Stimulated activated CD8-positive, alpha-beta memory T cell treated with anti-CD3 and anti-CD28 coated beads, Interleukin-12 subunit alpha, Interleukin-12 subunit beta, amount 100 ng/mL, for 4 hours (primary cell): ENCODE data around the gene PKD1L1.
"Not testable (repeated sequence)": the region's sequence is repeated elsewhere in the genome, so short reads cannot be mapped to it uniquely, and the experiment has no call there.

Experiments used
- DNase-seq: peaks from one replicate; pipeline ENCODE4 v3.0.0-alpha.2; 2020; ENCODE audit warnings: low read depth

PKD1L1 gene

DNA sequence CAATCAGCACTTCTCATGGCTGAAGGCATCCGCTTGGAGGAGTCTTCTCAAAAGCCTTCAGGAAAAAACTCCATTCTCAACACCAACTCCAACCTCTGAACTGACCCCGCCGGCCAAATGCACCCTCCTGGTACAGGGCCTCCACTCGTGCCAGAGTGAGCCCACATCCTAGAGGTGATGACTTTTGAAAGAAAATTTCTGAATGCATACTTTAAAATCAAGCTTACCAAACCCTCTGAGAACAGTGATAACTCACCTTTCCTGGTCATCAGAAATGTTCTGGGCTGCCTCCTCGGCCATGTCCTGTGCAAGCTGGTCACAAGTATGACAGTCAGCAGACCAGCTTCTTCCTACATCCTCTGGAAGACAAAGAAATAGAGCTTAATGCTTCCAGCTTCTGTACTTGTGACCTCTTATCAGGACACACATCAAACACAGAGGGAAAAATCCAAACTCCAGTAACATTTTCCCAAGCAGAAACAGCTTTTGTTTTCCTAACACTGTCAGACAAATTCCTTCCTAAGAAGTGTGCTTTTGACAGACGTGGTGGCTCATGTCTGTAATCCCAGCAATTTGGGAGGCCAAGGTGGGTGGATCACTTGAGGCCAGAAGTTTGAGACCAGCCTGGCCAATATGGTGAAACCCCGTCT, at the start of gene PKD1L1:
TSS of gene PKD1L1 (minus strand) at position 326 of the 650 bp plus-strand sequence. CDS start at position 300, 26 bp downstream.
- DNase-seq: no peak

- no peak for DNase-seq
These were observed 44.2 kb upstream of the PKD1L1 start for GRCh38 chr7:47992446-47992845.

GRCh38 chr7:47991741-47992311, 43.6 kb upstream of the PKD1L1 start:
- peak; percentile 77 for DNase-seq

GRCh38 chr7:47991270-47991669, 43.0 kb upstream of the PKD1L1 start:
- no peak for DNase-seq

DNA sequence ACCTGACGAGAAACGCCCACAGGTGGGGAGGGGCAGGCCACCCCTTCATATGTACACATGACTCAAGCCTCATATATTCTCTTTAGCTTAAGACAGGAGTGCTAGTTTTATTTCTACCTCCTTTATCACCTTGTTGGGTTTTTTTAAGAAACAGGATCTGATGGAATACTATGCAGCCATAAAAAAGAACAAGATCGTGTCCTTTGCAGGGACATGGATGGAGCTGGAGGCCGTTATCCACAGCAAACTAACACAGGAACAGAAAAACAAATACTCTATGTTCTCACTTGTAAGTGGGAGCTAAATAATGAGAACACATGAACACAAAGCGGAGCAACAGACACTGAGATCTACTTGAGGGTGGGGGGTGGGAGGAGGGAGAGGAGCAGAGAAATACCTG, 42.3 kb upstream of the PKD1L1 start:
- no peak for DNase-seq

GRCh38 chr7:47989607-47990400, 41.5 kb upstream of the PKD1L1 start:
- DNase-seq: not testable (repeated sequence)

GRCh38 chr7:47988496-47989386, 40.5 kb upstream of the PKD1L1 start:
- no peak for DNase-seq

- DNase-seq: no peak
These were observed 34.3 kb upstream of the PKD1L1 start for GRCh38 chr7:47982610-47983009.

GRCh38 chr7:47980648-47981047, 32.4 kb upstream of the PKD1L1 start:
- DNase-seq: not testable (repeated sequence)

- no peak for DNase-seq
These were observed 31.5 kb upstream of the PKD1L1 start for GRCh38 chr7:47979832-47980181.

DNA sequence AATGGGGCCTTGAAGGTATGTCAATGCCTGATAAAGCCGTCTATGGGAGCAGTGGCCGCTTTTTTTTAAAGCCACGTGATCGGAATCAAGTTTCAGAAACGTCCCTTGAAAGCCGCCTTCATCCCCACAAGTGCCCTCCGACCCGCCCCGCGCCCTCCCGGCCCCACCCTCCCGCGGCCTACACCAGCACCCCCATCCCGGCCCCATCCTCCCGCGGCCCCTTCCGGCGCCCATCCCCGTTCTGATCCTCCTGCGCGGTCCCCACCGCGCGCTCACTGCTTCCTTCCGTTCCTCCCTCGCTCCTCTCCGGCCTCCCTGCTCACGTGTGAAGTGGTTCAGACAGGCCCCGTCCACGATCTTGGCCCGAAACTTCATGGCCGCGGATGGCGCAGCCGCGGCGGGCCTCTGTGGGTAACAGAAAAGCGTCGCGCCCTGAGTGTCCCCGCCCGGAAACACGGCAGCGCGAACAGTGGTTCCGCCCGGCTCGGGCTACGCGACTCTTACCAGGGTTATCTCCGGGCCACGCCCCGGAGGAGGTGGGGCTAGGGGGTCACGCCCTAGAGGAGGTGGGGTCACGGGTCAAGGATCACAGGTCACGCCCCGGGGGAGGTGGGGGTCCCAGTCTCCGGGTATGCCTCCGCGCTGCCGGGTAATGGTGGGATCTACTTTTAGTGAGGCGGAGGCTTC, 31.0 kb upstream of the PKD1L1 start, which contains the start of gene HUS1:
TSS of gene HUS1 (minus strand) at position 471 of the 687 bp plus-strand sequence. CDS start at position 375, 96 bp downstream.
- peak; percentile 81 for DNase-seq

DNA sequence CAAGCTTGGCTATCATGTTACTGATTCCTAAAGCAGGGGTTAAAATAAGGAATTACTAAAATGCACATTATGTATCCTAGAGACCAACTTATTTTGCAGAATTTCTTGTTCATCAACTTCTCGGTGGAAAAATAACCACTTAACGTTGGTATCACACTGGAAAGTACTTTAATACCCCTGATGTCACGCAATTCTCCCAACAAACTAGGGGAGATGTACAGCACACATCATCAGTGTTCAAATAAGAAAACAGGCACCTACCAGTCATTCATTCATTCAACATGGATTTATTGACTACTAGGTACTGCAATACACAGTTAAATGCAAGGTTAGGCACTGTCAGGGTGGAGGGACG, 30.5 kb upstream of the PKD1L1 start:
- no peak for DNase-seq

DNA sequence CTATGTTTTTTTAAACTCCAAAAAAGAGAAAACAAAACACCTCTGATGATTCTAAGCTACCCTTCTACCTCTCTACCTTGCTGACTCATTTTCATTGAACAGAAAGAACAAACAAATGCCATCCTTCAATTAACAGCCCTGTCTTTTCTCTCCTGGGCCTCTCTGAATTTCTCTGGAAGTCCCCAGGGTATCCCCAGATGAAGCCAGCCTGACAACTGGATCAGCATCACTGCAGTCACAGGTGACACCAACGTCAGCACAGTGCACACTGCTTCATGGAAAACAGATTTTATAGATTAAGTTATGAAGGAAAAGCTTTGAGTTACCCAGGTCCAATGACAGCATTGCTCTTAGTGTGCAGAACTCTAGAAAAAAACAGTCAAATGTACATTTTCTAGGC, 25.5 kb upstream of the PKD1L1 start:
- DNase-seq: no peak

DNA sequence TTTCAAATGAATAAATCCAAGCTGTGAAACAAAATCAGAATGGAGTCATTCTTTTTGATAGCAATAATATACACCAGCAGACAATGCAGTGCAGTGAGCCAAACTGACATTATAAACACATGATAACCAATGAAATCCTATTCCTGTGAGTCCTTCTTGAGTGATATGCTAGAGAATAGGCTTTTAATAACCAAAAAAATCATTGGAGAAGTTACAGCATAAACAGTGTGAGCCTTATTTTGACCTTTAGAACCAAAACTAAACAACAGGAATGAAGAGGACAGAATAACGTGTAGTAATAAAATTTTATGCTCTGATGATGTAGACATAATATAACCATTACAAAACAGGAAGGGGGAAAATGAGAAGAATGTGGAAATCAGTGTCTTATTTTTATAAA, 22.5 kb upstream of the PKD1L1 start:
- DNase-seq: no peak

DNA sequence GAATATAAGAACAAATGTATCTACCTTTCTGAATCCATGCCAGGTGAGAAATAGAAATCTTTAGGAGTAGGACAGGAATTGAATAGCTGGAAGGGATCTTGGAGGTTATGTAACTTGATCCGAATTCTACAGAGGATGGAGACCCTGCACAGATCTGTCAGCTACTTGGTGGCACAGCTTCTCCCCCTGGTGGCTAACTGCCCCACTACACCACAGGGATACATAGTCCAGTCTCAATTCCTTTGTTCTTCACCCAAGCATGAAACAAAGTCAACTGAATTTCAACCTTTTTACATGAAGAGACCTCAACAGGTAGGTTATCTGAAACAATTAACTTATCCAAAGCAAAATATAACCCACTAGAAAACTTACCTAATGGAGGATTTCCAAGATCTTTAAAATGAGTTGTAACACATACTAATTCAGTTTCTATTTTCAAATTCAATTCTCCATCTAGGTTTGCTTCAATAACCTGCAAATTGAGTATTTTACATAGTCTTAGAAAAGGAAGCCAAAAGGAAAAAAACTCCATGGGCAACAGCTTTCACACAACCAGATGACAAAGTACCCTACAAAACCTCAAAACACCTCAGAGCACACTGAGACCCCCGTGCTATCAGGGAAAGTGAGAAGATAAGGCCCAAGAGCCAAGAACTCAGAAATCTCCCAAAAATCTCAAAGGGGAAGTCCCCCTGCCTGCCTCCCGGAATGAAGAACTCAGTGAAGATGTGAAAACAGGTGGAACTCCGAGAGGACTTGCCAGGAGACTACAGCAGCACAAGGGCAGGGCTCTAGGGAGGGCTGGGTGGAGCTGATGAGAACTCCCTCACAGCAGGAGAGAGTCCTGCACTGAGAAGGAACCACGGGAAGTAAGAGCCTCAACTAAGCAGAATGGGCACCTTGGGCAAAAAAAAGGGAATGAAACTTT, 20.8 kb upstream of the PKD1L1 start:
- no peak for DNase-seq

- DNase-seq: no peak
These were observed 19.4 kb upstream of the PKD1L1 start for GRCh38 chr7:47967708-47968107.

- no peak for DNase-seq
These were observed 18.9 kb upstream of the PKD1L1 start for GRCh38 chr7:47967123-47967522.

DNA sequence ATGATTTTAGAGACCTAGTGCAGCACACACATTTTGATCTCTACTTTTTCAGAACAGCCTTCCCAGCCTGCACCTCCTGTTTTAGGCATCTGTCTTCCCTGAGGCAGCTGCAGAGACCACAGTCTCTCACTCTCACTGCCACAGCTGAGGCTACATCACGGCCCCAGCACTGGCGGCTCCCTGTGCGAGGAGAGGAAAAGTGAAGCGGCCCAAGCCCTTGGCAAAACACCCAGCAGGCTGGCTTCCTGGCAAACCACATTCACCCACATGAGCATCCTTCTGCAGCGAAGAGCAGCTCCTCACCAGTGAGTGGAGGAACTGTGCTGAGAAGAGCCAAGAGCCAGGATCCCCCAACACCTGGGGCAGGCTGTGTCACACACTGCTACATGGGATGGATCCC, 17.2 kb upstream of the PKD1L1 start:
- DNase-seq: no peak

- DNase-seq: no peak
These were observed 14.0 kb upstream of the PKD1L1 start for GRCh38 chr7:47962262-47962661.

DNA sequence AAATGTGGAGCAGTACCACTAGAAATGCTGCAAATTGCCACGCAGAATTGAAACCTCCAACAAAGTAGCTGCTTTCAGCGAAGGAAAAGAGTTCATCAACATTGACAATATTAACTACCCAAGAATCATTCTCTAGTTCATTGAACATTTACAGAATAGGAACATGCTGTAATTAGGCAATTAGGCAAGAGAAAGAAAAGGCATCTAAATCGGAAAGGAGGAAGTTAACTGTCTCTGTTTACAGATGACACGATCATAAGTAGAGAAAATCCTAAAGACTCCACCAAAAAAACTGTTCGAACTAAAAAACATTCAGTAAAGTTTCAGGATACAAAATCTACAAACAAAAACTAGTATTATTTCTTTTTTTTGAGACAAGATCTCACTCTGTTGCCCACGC, 8.9 kb upstream of the PKD1L1 start:
- no peak for DNase-seq

GRCh38 chr7:47956220-47956619, 8.0 kb upstream of the PKD1L1 start:
- DNase-seq: no peak
